Large intestine (tissue), 3 donors: ENCODE data around the gene MBD3L2. TPM values are rescaled to one million over a fixed set of nuclear protein-coding genes. Genes with fewer than 3 reads are reported as not detected.
A peak's percentile ranks its signal among the peaks of the same experiment; 100 is the strongest.

Experiments
- DNase-seq, 2 donors: peaks; one replicate each; pipeline versions ENCODE4 v3.0.0 to v3.0.0-alpha.2; 2013
- H3K27ac ChIP-seq: one replicate; pipeline ENCODE4 v1.5.1; 2013; ENCODE audit warnings: low read length
- H3K27me3 ChIP-seq: 2 replicates; pipeline ENCODE4 v1.6.1; 2013; ENCODE audit warnings: low read length; ENCODE audit not compliant: control insufficient read depth, insufficient read depth
- H3K36me3 ChIP-seq: 2 replicates; pipeline ENCODE4 v1.6.1; 2013; ENCODE audit warnings: low read length; ENCODE audit not compliant: control insufficient read depth, insufficient read depth
- H3K4me1 ChIP-seq: one replicate; pipeline ENCODE4 v1.6.1; 2013; ENCODE audit warnings: low read length; ENCODE audit not compliant: control insufficient read depth, insufficient read depth
- H3K4me3 ChIP-seq: one replicate; pipeline ENCODE4 v1.5.1; 2013; ENCODE audit warnings: low read length
- H3K9me3 ChIP-seq: one replicate; pipeline ENCODE4 v1.6.1; 2013; ENCODE audit warnings: mild to moderate bottlenecking, low read depth, low read length, moderate library complexity; ENCODE audit not compliant: control insufficient read depth
- WGBS: methylation state at CpG from one replicate; pipeline ENCODE4 v1.1.5; 2013; ENCODE audit warnings: low lambda C conversion rate; ENCODE audit not compliant: insufficient coverage; 5-methylcytosine and 5-hydroxymethylcytosine counted together
- polyA plus RNA-seq: library from polyadenylated mRNA; unstranded; fragments of 120-200 nt; gene quantifications from one replicate; pipeline ENCODE4 v1.2.1, GENCODE V29; 2013

MBD3L2 gene
- polyA plus RNA-seq, 1 donor: 0.33 TPM

DNA sequence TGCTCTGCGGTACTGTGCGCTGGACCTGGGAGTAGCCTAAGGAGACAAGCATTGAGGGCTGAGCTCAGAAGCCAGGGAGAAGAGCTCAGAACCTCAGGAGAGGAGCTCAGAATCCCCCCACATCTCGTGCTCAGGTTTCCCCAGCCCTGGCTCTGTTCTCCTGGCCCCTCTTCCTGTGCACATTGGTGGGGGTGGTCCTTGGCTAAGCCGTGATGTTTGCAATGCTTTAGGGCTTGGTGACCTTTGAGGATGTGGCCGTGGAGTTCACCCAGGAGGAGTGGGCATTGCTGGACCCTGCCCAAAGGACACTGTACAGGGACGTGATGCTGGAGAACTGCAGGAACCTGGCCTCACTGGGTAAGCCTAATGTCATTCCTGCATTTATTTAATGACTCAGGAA is 27.0 kb downstream of the MBD3L2 start:
- Histone ChIP-seq H3K27ac (no peak overlapping the region), H3K4me1 (no peaks in the 10 kb centered on the region), H3K9me3 (peaks cover 56% of the 10 kb centered on the region), H3K4me3 (no peak overlapping the region), H3K36me3 (peaks cover 84% of the 10 kb centered on the region), H3K27me3 (no peaks in the 10 kb centered on the region)
- WGBS: no CpG with 5 or more reads among the region's 6 CpGs
- no peak for DNase-seq

DNA sequence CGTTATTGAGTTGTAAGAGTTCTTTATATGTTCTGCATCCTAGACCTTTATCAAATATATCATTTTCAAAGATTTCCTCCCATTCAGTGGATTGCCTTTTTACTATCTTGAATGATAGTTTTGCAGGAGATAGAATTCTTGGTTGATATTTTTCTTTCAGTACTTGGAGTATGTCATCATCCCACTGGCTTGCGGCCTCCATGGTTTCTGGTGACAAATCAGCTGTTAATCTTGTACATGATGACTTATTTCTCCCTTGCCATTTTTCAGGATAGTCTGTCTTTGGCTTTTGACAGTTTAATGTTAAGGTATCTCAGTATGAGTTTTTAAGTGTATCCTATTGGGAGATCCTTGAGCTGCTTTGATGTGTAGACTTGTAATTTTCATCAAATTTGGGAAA is 28.9 kb downstream of the MBD3L2 start:
- WGBS: 100% methylated on average over 2 of the region's 2 CpGs
- no peaks in the 10 kb centered on the region for H3K4me1 ChIP-seq
- no peak overlapping the region for H3K27ac ChIP-seq
- H3K27me3 ChIP-seq: no peaks in the 10 kb centered on the region
- peaks cover 73% of the 10 kb centered on the region for H3K9me3 ChIP-seq
- peaks cover 91% of the 10 kb centered on the region for H3K36me3 ChIP-seq
- no peak overlapping the region for H3K4me3 ChIP-seq
- no peak for DNase-seq

DNA sequence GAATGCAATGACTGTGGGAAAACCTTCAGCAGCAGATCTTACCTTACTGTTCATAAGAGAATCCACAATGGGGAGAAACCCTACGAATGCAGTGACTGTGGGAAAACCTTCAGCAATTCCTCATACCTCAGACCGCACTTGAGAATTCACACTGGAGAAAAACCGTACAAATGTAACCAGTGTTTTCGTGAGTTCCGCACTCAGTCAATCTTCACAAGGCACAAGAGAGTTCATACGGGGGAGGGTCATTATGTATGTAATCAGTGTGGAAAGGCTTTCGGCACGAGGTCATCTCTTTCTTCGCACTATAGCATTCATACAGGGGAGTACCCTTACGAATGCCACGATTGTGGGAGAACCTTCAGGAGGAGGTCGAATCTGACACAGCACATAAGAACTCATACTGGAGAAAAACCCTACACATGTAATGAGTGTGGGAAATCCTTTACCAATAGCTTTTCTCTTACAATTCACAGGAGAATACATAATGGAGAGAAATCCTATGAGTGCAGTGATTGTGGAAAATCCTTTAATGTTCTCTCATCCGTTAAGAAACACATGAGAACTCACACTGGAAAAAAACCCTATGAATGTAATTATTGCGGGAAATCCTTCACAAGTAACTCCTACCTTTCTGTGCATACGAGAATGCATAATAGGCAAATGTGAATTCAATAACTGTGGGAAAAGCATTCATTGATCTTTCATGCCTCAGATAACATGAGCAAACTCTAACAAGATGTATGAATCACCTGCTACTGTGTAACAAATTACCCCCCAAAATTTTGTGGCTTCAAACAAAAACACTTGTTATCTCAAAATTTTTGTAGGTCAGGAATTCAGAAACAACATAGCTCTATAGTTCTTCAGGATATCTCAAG is 34.2 kb downstream of the MBD3L2 start:
- H3K9me3 ChIP-seq: peaks cover 90% of the 10 kb centered on the region
- WGBS: no CpG with 5 or more reads among the region's 15 CpGs
- H3K4me3 ChIP-seq: no peak overlapping the region

DNA sequence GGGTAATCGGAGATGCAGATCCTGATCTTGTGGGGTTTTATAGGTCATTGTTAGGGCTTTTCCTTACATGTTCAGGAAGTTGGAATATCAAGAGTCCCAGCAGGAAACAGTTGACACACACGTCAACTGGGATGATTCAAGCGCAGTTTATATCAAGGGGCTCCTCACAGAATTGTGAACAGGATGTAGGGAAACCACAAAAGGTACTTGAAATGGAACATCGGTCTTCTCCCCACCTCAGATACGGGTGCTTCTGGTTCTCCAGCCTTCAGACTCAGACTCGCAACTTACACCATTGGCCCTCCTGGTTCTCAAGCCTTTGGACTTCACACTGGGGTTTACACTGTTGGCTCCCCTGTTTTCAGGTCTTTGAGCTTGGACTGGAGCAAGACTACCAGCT is 39.9 kb downstream of the MBD3L2 start:
- peaks cover 8% of the 10 kb centered on the region for H3K36me3 ChIP-seq
- no peak overlapping the region for H3K27ac ChIP-seq
- H3K9me3 ChIP-seq: peaks cover 66% of the 10 kb centered on the region
- H3K4me3 ChIP-seq: no peak overlapping the region
- DNase-seq: no peak
- no peaks in the 10 kb centered on the region for H3K4me1 ChIP-seq
- no peaks in the 10 kb centered on the region for H3K27me3 ChIP-seq
- 100% methylated on average over 1 of the region's 6 CpGs for WGBS

More for the DNA sequence above, 34.2 kb downstream of the MBD3L2 start:
- Histone ChIP-seq H3K27me3 (no peaks in the 10 kb centered on the region), H3K36me3 (peaks cover 60% of the 10 kb centered on the region), H3K27ac (no peak overlapping the region), H3K4me1 (no peaks in the 10 kb centered on the region)
- no peak for DNase-seq

DNA sequence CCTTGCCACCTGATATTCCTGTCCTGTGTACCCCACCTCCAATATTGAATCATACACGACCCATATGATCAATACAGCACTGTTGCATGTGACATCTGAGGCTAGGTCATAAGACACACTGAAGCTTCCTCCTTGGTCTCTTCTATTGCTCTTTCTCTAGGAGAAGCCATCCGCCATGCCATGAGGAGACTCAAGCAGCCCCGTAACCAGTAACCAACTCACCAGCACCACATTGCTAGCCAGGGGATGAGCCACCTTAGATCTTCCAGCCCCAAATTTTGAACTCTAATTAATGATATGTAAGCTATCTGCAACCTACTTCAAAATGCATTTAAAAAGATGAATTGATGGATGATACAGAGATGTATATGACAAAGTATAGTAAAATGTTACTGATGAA is 49.0 kb downstream of the MBD3L2 start:
- Histone ChIP-seq H3K27ac (no peak overlapping the region), H3K4me3 (peak overlapping the region; percentile 83)

DNA sequence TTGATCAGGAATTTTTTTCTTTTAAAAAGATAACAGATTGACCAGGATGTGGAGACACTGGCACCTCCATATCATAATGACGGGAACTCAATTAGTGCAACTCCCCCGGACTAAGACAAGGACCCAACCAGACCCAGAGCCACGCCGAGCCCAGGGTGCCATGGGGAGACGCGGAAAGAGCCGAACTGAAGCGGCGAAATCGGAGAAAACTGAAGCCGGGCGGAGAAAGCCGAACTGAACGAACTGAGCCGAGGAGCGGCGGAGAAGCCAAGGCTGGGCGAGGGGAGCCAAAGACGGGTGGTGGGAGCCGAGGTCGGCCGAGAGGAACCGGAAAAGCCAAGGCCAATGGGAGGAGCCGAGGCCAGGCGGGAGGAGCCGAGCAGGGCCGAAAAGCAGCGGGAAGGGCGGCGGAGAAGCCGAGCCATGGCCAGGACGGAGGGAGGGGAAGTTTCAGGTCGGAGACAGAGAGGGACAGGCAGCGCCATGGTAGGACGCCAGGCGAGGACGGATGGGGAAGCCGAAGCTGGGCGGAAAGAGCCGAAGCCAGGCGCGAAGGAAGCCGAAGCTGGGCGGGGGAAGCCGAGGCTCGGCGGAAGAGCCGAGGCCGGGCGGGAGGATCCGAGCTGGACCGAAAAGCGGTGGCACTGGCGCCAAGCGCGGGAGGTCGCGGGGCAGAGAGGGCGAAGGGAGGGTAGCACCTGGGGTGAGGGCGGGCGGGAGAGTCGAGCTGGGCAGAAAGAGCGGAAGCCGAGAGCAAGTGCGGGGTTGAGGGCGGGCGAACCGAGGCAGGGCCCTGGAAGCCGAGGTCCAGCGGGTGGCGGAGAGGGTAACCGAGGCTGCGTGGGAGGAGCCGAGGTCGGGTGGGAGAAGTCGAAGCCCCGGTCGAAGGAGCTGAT is 49.8 kb downstream of the MBD3L2 start:
- WGBS: no CpG with 5 or more reads among the region's 78 CpGs
- peak; percentile 89 to 95 for DNase-seq
- Histone ChIP-seq H3K9me3 (peaks cover 15% of the 10 kb centered on the region), H3K27me3 (no peaks in the 10 kb centered on the region), H3K27ac (peak overlapping the region; percentile 96), H3K36me3 (no peaks in the 10 kb centered on the region), H3K4me3 (peak overlapping the region; percentile 83), H3K4me1 (peaks cover 20% of the 10 kb centered on the region)

More for the DNA sequence above, 49.0 kb downstream of the MBD3L2 start:
- Histone ChIP-seq H3K9me3 (peaks cover 23% of the 10 kb centered on the region), H3K36me3 (no peaks in the 10 kb centered on the region), H3K27me3 (no peaks in the 10 kb centered on the region), H3K4me1 (peaks cover 20% of the 10 kb centered on the region)
- WGBS: no CpG with 5 or more reads among the region's 3 CpGs
- DNase-seq: no peak

DNA sequence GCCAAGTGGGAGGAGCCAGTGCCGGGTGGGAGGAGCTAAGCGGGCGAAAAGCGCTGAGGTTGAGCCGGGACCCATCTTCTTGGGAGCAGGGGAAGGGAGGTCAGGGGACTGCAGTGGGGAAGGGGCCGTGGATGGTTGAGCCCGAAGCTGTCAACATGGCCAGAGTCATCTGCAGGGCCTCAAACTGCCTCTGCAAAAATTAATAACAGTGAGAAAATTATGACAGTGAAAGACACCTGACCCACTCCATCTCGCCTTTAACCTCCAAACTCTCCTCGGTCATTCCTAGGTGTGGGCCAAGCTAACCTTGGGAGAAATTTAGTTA is 50.4 kb downstream of the MBD3L2 start:
- Histone ChIP-seq H3K4me1 (peaks cover 20% of the 10 kb centered on the region), H3K36me3 (no peaks in the 10 kb centered on the region), H3K27ac (peak overlapping the region; percentile 96), H3K9me3 (peaks cover 9% of the 10 kb centered on the region), H3K27me3 (no peaks in the 10 kb centered on the region), H3K4me3 (peak overlapping the region; percentile 83)
- no peak for DNase-seq
- no CpG with 5 or more reads among the region's 9 CpGs for WGBS

Other genes with a start within 250 kb of the MBD3L2 start
- 1.9 TPM for gene ADGRE1, start 161.7 kb upstream of the MBD3L2 start, polyA plus RNA-seq
- gene MBD3L2B, start 27.9 kb upstream of the MBD3L2 start, polyA plus RNA-seq: 0.12 TPM
- gene MBD3L5, start 18.7 kb upstream of the MBD3L2 start, polyA plus RNA-seq: not detected
- not detected for gene MBD3L4, start 9.1 kb upstream of the MBD3L2 start, polyA plus RNA-seq
- not detected for gene MBD3L3, start 9.4 kb downstream of the MBD3L2 start, polyA plus RNA-seq
- 6.0 TPM for gene ZNF557, start 20.4 kb downstream of the MBD3L2 start, polyA plus RNA-seq
- gene INSR, start 245.1 kb downstream of the MBD3L2 start, polyA plus RNA-seq: 27.7 TPM